ENCODE measurements around the gene KRIT1.
"Not testable (repeated sequence)": the region's sequence is repeated elsewhere in the genome, so short reads cannot be mapped to it uniquely, and the experiment has no call there.

KRIT1 gene

GRCh38 chr7:92246360-92247101 lies 817 bp upstream of the KRIT1 start:
- peak; percentile 2 for DNase-seq (ENCODE audit: low read depth)

- no peak for DNase-seq (ENCODE audit: low read depth)
These were observed 767 bp downstream of the KRIT1 start for GRCh38 chr7:92244808-92245486.

- no peak for DNase-seq (ENCODE audit: low read depth)
These were observed 2.7 kb downstream of the KRIT1 start for GRCh38 chr7:92242972-92243371.

- no peak for DNase-seq (ENCODE audit: low read depth)
These were observed 15.2 kb downstream of the KRIT1 start for GRCh38 chr7:92230547-92230946.

- no peak for DNase-seq (ENCODE audit: low read depth)
These were observed 17.0 kb downstream of the KRIT1 start for GRCh38 chr7:92228742-92229141.

GRCh38 chr7:92228100-92228499 lies 17.6 kb downstream of the KRIT1 start:
- DNase-seq (ENCODE audit: low read depth): no peak

- DNase-seq (ENCODE audit: low read depth): no peak
These were observed 18.7 kb downstream of the KRIT1 start for GRCh38 chr7:92226981-92227380.

GRCh38 chr7:92221766-92222165 lies 23.9 kb downstream of the KRIT1 start:
- no peak for DNase-seq (ENCODE audit: low read depth)

- DNase-seq (ENCODE audit: low read depth): no peak
These were observed 39.0 kb downstream of the KRIT1 start for GRCh38 chr7:92206672-92207071.

- DNase-seq (ENCODE audit: low read depth): no peak
These were observed 39.7 kb downstream of the KRIT1 start for GRCh38 chr7:92205987-92206386.

GRCh38 chr7:92200791-92201190 lies 44.9 kb downstream of the KRIT1 start:
- no peak for DNase-seq (ENCODE audit: low read depth)

- DNase-seq (ENCODE audit: low read depth): no peak
These were observed 53.4 kb downstream of the KRIT1 start for GRCh38 chr7:92192326-92192725.

GRCh38 chr7:92189246-92189645 lies 56.5 kb downstream of the KRIT1 start:
- not testable (repeated sequence) for DNase-seq (ENCODE audit: low read depth)

GRCh38 chr7:92184294-92184693 lies 61.4 kb downstream of the KRIT1 start:
- DNase-seq (ENCODE audit: low read depth): not testable (repeated sequence)

- peak; percentile 79 for DNase-seq (ENCODE audit: low read depth)
These were observed 66.5 kb downstream of the KRIT1 start, which contains the start of gene LRRD1 for GRCh38 chr7:92178928-92179924. Gene LRRD1, minus strand, starts transcription at chr7:92179142. Its CDS starts 13,940 bp downstream, at chr7:92165202.

- no peak for DNase-seq (ENCODE audit: low read depth)
These were observed 68.4 kb downstream of the KRIT1 start for GRCh38 chr7:92177362-92177761.

- DNase-seq (ENCODE audit: low read depth): not testable (repeated sequence)
These were observed 76.2 kb downstream of the KRIT1 start for GRCh38 chr7:92169529-92169928.

- no peak for DNase-seq (ENCODE audit: low read depth)
These were observed 84.4 kb downstream of the KRIT1 start for GRCh38 chr7:92161271-92161670.

- DNase-seq (ENCODE audit: low read depth): no peak
These were observed 86.8 kb downstream of the KRIT1 start for GRCh38 chr7:92158660-92159575.

GRCh38 chr7:92156990-92157389 lies 88.7 kb downstream of the KRIT1 start:
- DNase-seq (ENCODE audit: low read depth): no peak

GRCh38 chr7:92155108-92155739 lies 90.5 kb downstream of the KRIT1 start:
- no peak for DNase-seq (ENCODE audit: low read depth)
